Measurements from ENCODE around the gene PGAP3. TPM values are rescaled to one million over a fixed set of nuclear protein-coding genes. Genes with fewer than 3 reads are reported as not detected.

Gene PGAP3
- total RNA-seq, 2 experiments from 2014 or later: 6.4 to 7.4 TPM

GRCh38 chr17:39658760-39659159 lies 29.1 kb downstream of the PGAP3 start:
- intact Hi-C loops (cut with micrococcal nuclease): no loop called here
- TF ChIP-seq, protein P1, sequence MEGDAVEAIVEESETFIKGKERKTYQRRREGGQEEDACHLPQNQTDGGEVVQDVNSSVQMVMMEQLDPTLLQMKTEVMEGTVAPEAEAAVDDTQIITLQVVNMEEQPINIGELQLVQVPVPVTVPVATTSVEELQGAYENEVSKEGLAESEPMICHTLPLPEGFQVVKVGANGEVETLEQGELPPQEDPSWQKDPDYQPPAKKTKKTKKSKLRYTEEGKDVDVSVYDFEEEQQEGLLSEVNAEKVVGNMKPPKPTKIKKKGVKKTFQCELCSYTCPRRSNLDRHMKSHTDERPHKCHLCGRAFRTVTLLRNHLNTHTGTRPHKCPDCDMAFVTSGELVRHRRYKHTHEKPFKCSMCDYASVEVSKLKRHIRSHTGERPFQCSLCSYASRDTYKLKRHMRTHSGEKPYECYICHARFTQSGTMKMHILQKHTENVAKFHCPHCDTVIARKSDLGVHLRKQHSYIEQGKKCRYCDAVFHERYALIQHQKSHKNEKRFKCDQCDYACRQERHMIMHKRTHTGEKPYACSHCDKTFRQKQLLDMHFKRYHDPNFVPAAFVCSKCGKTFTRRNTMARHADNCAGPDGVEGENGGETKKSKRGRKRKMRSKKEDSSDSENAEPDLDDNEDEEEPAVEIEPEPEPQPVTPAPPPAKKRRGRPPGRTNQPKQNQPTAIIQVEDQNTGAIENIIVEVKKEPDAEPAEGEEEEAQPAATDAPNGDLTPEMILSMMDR (IDR thresholded peaks at IDR 0.05): no peak
- peaks cover 28% of the 10 kb centered on the region for H3K4me1 Mint-ChIP-seq (ENCODE audit: low read depth)
- peaks cover 7% of the 10 kb centered on the region for H3K36me3 Mint-ChIP-seq (ENCODE audit: low read depth)
- CTCF ChIA-PET: interaction anchor here (0.9 to 1.7 kb wide), 3 partner anchors 10 to 42 kb away, joined by 3 to 6 read pairs (median 6); partner anchors contain the start of gene PNMT
- H3K27ac Mint-ChIP-seq: no peak overlapping the region
- POLR2A ChIA-PET: interaction anchor here (0.8 kb wide), 1 partner anchor 37 kb away, joined by 3 read pairs; no protein-coding TSS in a partner anchor
- no peak for ATAC-seq
- DNase-seq: no peak
- no peak overlapping the region for H3K4me3 Mint-ChIP-seq
- no peaks in the 10 kb centered on the region for H3K9me3 Mint-ChIP-seq
- no peaks in the 10 kb centered on the region for H3K27me3 Mint-ChIP-seq

- ChIA-PET POLR2A (interaction anchor here (0.8 kb wide), 1 partner anchor 37 kb away, joined by 3 read pairs; no protein-coding TSS in a partner anchor), CTCF (interaction anchor here (0.9 to 1.7 kb wide), 4 partner anchors 10 to 42 kb away, joined by 3 to 6 read pairs (median 5); partner anchors contain the start of gene PNMT)
- ATAC-seq (no peak), DNase-seq (no peak)
- Mint-ChIP-seq H3K4me1 (ENCODE audit: low read depth) (peaks cover 30% of the 10 kb centered on the region), H3K36me3 (ENCODE audit: low read depth) (peaks cover 7% of the 10 kb centered on the region), H3K27me3 (no peaks in the 10 kb centered on the region), H3K9me3 (no peaks in the 10 kb centered on the region), H3K4me3 (no peak overlapping the region), H3K27ac (no peak overlapping the region)
- TF ChIP-seq, protein P1 (IDR thresholded peaks at IDR 0.05): no peak
- intact Hi-C loops (cut with micrococcal nuclease): no loop called here
These were observed 29.5 kb downstream of the PGAP3 start for GRCh38 chr17:39658346-39658745.

DNA sequence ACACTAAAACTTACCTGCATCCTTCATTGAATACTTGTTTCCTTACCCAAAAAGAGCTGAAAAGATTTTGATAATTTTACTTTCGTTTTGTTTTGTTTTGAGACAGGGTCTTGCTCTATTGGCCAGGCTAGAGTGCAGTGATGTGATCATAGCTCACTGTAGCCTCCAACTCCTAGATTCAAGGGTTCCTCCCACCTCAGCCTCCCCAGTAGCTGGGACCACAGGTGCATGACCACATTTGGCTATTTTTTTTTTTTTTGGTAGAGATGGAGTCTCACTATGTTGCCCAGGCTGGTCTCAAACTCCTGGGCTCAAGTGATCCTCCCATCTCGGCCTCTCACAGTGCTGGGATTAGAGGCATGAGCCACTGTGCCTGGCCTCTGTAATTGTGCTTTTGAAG lies 32.8 kb downstream of the PGAP3 start:
- Mint-ChIP-seq H3K4me3 (no peak overlapping the region), H3K9me3 (no peaks in the 10 kb centered on the region), H3K36me3 (ENCODE audit: low read depth) (peaks cover 7% of the 10 kb centered on the region), H3K27me3 (no peaks in the 10 kb centered on the region), H3K27ac (no peak overlapping the region), H3K4me1 (ENCODE audit: low read depth) (peaks cover 49% of the 10 kb centered on the region)
- CTCF ChIA-PET: interaction anchor here (0.6 to 6.4 kb wide), 16 partner anchors 10 to 371 kb away, joined by 3 to 146 read pairs (median 12); partner anchors contain the start of genes GRB7, MIEN1, PNMT and STARD3
- TF ChIP-seq, protein P1 (IDR thresholded peaks at IDR 0.05): no peak
- intact Hi-C loops (cut with micrococcal nuclease): no loop called here
- ATAC-seq (no peak), DNase-seq (no peak)
- POLR2A ChIA-PET: interaction anchor here (1.5 kb wide), 1 partner anchor 14 kb away, joined by 4 read pairs; no protein-coding TSS in a partner anchor

GRCh38 chr17:39653662-39654331 lies 34.1 kb downstream of the PGAP3 start:
- no peak overlapping the region for H3K27ac Mint-ChIP-seq
- ChIA-PET POLR2A (interaction anchor here (1.0 to 1.5 kb wide), 3 partner anchors 13 to 25 kb away, joined by 3 to 4 read pairs (median 4); no protein-coding TSS in a partner anchor), CTCF (interaction anchor here (0.5 to 6.4 kb wide), 44 partner anchors 8 to 572 kb away, joined by 3 to 146 read pairs (median 4); partner anchors contain the start of genes MIEN1, PGAP3, PNMT and STARD3)

More at GRCh38 chr17:39653662-39654331, 34.1 kb downstream of the PGAP3 start:
- H3K9me3 Mint-ChIP-seq: no peaks in the 10 kb centered on the region
- TF ChIP-seq, protein P1 (IDR thresholded peaks at IDR 0.05): peak; percentile 96
- intact Hi-C loops (cut with micrococcal nuclease): no loop called here
- H3K27me3 Mint-ChIP-seq: no peaks in the 10 kb centered on the region
- DNase-seq (peak; percentile 89), ATAC-seq (peak; percentile 91)
- no peak overlapping the region for H3K4me3 Mint-ChIP-seq
- peaks cover 48% of the 10 kb centered on the region for H3K4me1 Mint-ChIP-seq (ENCODE audit: low read depth)
- peaks cover 7% of the 10 kb centered on the region for H3K36me3 Mint-ChIP-seq (ENCODE audit: low read depth)

Measured in activated CD8-positive, alpha-beta T cell treated with anti-CD3 and anti-CD28 coated beads for 36 hours (primary cell).